Ishikawa (cell line): ENCODE results near the gene PRSS2.

ENCODE experiments used
- CEBPB ChIP-seq: IDR thresholded peaks from 2 replicates; pipeline ENCODE4 v1.6.1; 2012
- CREB1 ChIP-seq: IDR thresholded peaks from 2 replicates; pipeline ENCODE4 v1.6.1; 2012; ENCODE audit warnings: low read depth
- EGR1 ChIP-seq: IDR thresholded peaks from 2 replicates; pipeline ENCODE4 v1.6.1; 2012
- EP300 ChIP-seq: IDR thresholded peaks from 2 replicates; pipeline ENCODE4 v1.6.1; 2012; ENCODE audit warnings: borderline replicate concordance
- FOXM1 ChIP-seq: IDR thresholded peaks from 2 replicates; pipeline ENCODE4 v1.6.1; 2012; ENCODE audit warnings: low read depth, borderline replicate concordance
- MAX ChIP-seq: IDR thresholded peaks from 2 replicates; pipeline ENCODE4 v1.6.1; 2012
- NFIC ChIP-seq: IDR thresholded peaks from 2 replicates; pipeline ENCODE4 v1.6.1; 2012
- RAD21 ChIP-seq: IDR thresholded peaks from 2 replicates; pipeline ENCODE4 v1.6.1; 2012; ENCODE audit warnings: low read depth
- TAF1 ChIP-seq: IDR thresholded peaks from 2 replicates; pipeline ENCODE4 v1.6.1; 2012; ENCODE audit warnings: low read depth, mild to moderate bottlenecking
- TCF12 ChIP-seq: IDR thresholded peaks from 2 replicates; pipeline ENCODE4 v1.6.1; 2012; ENCODE audit warnings: low read depth
- YY1 ChIP-seq: IDR thresholded peaks from 2 replicates; pipeline ENCODE4 v1.6.1; 2012; ENCODE audit warnings: low read depth
- TF ChIP-seq, protein P1 (sequence below): IDR thresholded peaks from 2 replicates; pipeline ENCODE4 v1.6.1; 2012; ENCODE audit warnings: low read depth, mild to moderate bottlenecking
- TF ChIP-seq, protein P2 (sequence below): IDR thresholded peaks from 2 replicates; pipeline ENCODE4 v1.6.1; 2012

PRSS2 gene

GRCh38 chr7:142803901-142804300 lies 33.1 kb downstream of the PRSS2 start:
- no peak for TF ChIP-seq TCF12
- TF ChIP-seq RAD21, result no peak
- TF ChIP-seq CEBPB, result no peak
- no peak for TF ChIP-seq EP300
- no peak for TF ChIP-seq CREB1
- TF ChIP-seq, protein P1, sequence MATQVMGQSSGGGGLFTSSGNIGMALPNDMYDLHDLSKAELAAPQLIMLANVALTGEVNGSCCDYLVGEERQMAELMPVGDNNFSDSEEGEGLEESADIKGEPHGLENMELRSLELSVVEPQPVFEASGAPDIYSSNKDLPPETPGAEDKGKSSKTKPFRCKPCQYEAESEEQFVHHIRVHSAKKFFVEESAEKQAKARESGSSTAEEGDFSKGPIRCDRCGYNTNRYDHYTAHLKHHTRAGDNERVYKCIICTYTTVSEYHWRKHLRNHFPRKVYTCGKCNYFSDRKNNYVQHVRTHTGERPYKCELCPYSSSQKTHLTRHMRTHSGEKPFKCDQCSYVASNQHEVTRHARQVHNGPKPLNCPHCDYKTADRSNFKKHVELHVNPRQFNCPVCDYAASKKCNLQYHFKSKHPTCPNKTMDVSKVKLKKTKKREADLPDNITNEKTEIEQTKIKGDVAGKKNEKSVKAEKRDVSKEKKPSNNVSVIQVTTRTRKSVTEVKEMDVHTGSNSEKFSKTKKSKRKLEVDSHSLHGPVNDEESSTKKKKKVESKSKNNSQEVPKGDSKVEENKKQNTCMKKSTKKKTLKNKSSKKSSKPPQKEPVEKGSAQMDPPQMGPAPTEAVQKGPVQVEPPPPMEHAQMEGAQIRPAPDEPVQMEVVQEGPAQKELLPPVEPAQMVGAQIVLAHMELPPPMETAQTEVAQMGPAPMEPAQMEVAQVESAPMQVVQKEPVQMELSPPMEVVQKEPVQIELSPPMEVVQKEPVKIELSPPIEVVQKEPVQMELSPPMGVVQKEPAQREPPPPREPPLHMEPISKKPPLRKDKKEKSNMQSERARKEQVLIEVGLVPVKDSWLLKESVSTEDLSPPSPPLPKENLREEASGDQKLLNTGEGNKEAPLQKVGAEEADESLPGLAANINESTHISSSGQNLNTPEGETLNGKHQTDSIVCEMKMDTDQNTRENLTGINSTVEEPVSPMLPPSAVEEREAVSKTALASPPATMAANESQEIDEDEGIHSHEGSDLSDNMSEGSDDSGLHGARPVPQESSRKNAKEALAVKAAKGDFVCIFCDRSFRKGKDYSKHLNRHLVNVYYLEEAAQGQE, result no peak

GRCh38 chr7:142804728-142805207 lies 34.0 kb downstream of the PRSS2 start:
- no peak for TF ChIP-seq YY1
- TF ChIP-seq EGR1, result no peak
- TF ChIP-seq TAF1, result no peak
- TF ChIP-seq, protein P1, result no peak
- TF ChIP-seq MAX, result no peak
- TF ChIP-seq EP300, result no peak
- TF ChIP-seq, protein P2, sequence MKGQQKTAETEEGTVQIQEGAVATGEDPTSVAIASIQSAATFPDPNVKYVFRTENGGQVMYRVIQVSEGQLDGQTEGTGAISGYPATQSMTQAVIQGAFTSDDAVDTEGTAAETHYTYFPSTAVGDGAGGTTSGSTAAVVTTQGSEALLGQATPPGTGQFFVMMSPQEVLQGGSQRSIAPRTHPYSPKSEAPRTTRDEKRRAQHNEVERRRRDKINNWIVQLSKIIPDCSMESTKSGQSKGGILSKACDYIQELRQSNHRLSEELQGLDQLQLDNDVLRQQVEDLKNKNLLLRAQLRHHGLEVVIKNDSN, result no peak
- TF ChIP-seq CEBPB, result no peak

- TF ChIP-seq, protein P2, result no peak
These were observed 34.7 kb downstream of the PRSS2 start for GRCh38 chr7:142805350-142806021.

GRCh38 chr7:142806022-142806356 lies 35.2 kb downstream of the PRSS2 start:
- TF ChIP-seq CEBPB (no peak), MAX (no peak), TAF1 (no peak), RAD21 (no peak), YY1 (no peak), CREB1 (no peak)
- TF ChIP-seq, protein P2, result no peak

- TF ChIP-seq, protein P1, result no peak
- TF ChIP-seq EGR1, result no peak
- TF ChIP-seq TAF1, result no peak
- TF ChIP-seq CREB1, result no peak
- no peak for TF ChIP-seq NFIC
- no peak for TF ChIP-seq EP300
- TF ChIP-seq CEBPB, result no peak
- TF ChIP-seq MAX, result no peak
- no peak for TF ChIP-seq RAD21
- TF ChIP-seq, protein P2, result no peak
- no peak for TF ChIP-seq YY1
- no peak for TF ChIP-seq FOXM1
These were observed 36.2 kb downstream of the PRSS2 start for GRCh38 chr7:142806957-142807356.
